HUES64 (cell line): ENCODE measurements around the gene ARHGAP42.

Source experiments
- H3K27ac ChIP-seq: 2 replicates; pipeline ENCODE4 v1.7.0; 2013; ENCODE audit warnings: low read depth, low read length, inconsistent platforms
- H3K27me3 ChIP-seq: 2 replicates; pipeline ENCODE4 v1.6.1; 2013; ENCODE audit warnings: mild to moderate bottlenecking, low read length; ENCODE audit not compliant: insufficient read depth
- H3K36me3 ChIP-seq: 2 replicates; pipeline ENCODE4 v1.6.1; 2013; ENCODE audit warnings: mild to moderate bottlenecking, low read length; ENCODE audit not compliant: insufficient read depth
- H3K4me1 ChIP-seq: 2 replicates; pipeline ENCODE4 v1.6.1; 2013; ENCODE audit warnings: mild to moderate bottlenecking, low read length, moderate library complexity; ENCODE audit not compliant: insufficient read depth
- H3K4me3 ChIP-seq: 2 replicates; pipeline ENCODE4 v1.5.1; 2013; ENCODE audit warnings: mild to moderate bottlenecking, low read length, moderate library complexity
- H3K9ac ChIP-seq: 2 replicates; pipeline ENCODE4 v1.6.1; 2013; ENCODE audit warnings: mild to moderate bottlenecking, low read depth, low read length
- H3K9me3 ChIP-seq: 2 replicates; pipeline ENCODE4 v1.6.1; 2013; ENCODE audit warnings: low read depth, low read length; ENCODE audit not compliant: insufficient read depth
- WGBS: fragments of 150-250, 120-280 bp; methylation state at CpG from one replicate; pipeline ENCODE4 v1.1.7; 2013; ENCODE audit warnings: missing lambda C conversion rate; 5-methylcytosine and 5-hydroxymethylcytosine counted together

The ARHGAP42 gene

GRCh38 chr11:100801225-100801999 is 114.3 kb downstream of the ARHGAP42 start:
- Histone ChIP-seq H3K36me3 (peaks cover 3% of the 10 kb centered on the region; the same call in 1 of the 2 replicates), H3K4me1 (peaks cover 4% of the 10 kb centered on the region; the same call in 1 of the 2 replicates), H3K27ac (no peak overlapping the region), H3K4me3 (no peak overlapping the region), H3K9me3 (no peaks in the 10 kb centered on the region), H3K9ac (no peak overlapping the region), H3K27me3 (no peaks in the 10 kb centered on the region)
- WGBS: 92% methylated on average over 3 of the region's 3 CpGs

GRCh38 chr11:100805506-100806199 is 118.6 kb downstream of the ARHGAP42 start:
- no peak overlapping the region for H3K27ac ChIP-seq
- H3K9ac ChIP-seq: no peak overlapping the region
- H3K9me3 ChIP-seq: no peaks in the 10 kb centered on the region
- no peak overlapping the region for H3K4me3 ChIP-seq
- peaks cover 23% of the 10 kb centered on the region for H3K4me1 ChIP-seq
- 96% methylated on average over 1 of the region's 1 CpG for WGBS
- no peaks in the 10 kb centered on the region for H3K36me3 ChIP-seq
- H3K27me3 ChIP-seq: no peaks in the 10 kb centered on the region

DNA sequence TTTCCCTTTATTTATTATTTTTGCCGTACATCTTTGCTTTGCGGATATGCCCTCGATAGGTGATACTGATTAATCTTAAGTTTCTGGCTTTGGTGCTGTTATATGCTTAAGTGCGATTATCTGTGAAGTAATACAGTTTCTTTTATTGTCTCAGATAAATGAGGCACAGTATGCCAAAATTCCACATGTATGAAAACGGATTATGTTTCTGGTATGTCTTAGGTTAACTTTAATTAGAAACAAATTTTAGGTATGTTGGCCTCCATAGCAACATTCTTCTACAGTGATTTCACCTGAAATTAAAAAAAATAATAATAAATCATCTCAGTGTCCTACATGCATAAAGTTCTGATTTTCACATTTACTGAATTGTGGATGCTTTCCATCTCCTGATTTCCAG is 119.2 kb downstream of the ARHGAP42 start:
- H3K27ac ChIP-seq: no peak overlapping the region
- H3K36me3 ChIP-seq: no peaks in the 10 kb centered on the region
- 99% methylated on average over 5 of the region's 5 CpGs for WGBS
- no peaks in the 10 kb centered on the region for H3K27me3 ChIP-seq
- no peak overlapping the region for H3K4me3 ChIP-seq
- H3K4me1 ChIP-seq: peaks cover 24% of the 10 kb centered on the region
- no peak overlapping the region for H3K9ac ChIP-seq
- H3K9me3 ChIP-seq: no peaks in the 10 kb centered on the region

DNA sequence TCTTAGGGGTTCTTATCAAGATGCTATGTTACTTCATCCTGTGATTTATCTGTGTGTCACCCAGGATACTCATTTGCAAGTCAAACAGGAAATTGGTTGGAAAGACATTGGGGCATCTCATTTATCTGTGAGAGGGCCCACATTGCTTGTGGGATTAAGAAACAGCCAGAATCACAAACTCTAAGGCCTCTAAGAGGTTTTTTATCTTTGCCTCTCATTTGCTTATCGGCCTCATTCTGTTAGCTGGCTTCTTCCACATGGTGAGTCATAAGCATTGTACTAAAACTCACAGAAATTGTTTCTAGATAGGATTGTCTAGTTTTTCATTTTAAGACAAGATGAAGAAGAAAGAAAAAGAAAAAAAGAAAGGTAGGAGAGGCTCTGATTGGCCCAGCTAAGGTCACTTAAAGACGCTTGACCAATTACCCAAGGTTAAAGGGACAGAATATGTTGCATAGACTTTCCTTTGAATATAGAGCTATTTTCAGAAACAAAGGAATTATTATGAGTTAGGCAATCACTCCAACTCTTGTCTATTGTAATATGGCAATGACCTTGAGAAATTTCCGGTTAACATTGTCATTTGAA is 121.9 kb downstream of the ARHGAP42 start:
- WGBS: 98% methylated on average over 2 of the region's 3 CpGs
- no peaks in the 10 kb centered on the region for H3K27me3 ChIP-seq
- H3K9ac ChIP-seq: no peak overlapping the region
- H3K27ac ChIP-seq: peak overlapping the region; percentile 15; the same call in 1 of the 2 replicates
- peaks cover 26% of the 10 kb centered on the region for H3K4me1 ChIP-seq
- H3K9me3 ChIP-seq: no peaks in the 10 kb centered on the region
- H3K4me3 ChIP-seq: no peak overlapping the region
- no peaks in the 10 kb centered on the region for H3K36me3 ChIP-seq

GRCh38 chr11:100810146-100810545 is 123.1 kb downstream of the ARHGAP42 start:
- H3K27ac ChIP-seq: no peak overlapping the region
- peaks cover 26% of the 10 kb centered on the region for H3K4me1 ChIP-seq
- H3K9me3 ChIP-seq: no peaks in the 10 kb centered on the region
- 100% methylated on average over 2 of the region's 2 CpGs for WGBS
- no peaks in the 10 kb centered on the region for H3K36me3 ChIP-seq
- H3K27me3 ChIP-seq: no peaks in the 10 kb centered on the region
- H3K4me3 ChIP-seq: no peak overlapping the region
- H3K9ac ChIP-seq: no peak overlapping the region

DNA sequence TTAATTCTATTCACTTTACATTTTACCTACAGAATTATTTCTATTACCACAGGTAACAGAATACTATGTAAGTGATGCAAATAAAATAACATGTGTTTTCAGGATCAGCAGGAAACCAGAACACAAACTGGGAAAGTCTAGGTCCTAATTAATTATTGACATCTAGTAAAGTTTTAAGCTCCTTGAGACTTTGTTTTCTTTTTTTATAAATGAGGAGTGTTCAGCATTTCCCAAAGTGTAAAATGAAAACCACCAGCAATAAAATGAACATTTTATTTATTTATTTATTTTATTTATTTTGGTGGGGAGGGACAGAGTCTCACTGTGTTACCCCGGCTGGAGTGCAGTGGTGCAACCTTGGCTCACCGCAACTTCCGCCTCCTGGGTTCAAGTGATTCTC is 123.6 kb downstream of the ARHGAP42 start:
- 94% methylated on average over 3 of the region's 3 CpGs for WGBS
- Histone ChIP-seq H3K4me1 (peaks cover 26% of the 10 kb centered on the region), H3K9me3 (no peaks in the 10 kb centered on the region), H3K9ac (no peak overlapping the region), H3K27me3 (no peaks in the 10 kb centered on the region), H3K4me3 (no peak overlapping the region), H3K36me3 (no peaks in the 10 kb centered on the region), H3K27ac (no peak overlapping the region)

GRCh38 chr11:100812517-100812916 is 125.4 kb downstream of the ARHGAP42 start:
- Histone ChIP-seq H3K4me3 (no peak overlapping the region), H3K27me3 (no peaks in the 10 kb centered on the region), H3K9ac (no peak overlapping the region), H3K9me3 (no peaks in the 10 kb centered on the region), H3K27ac (no peak overlapping the region), H3K4me1 (peaks cover 26% of the 10 kb centered on the region), H3K36me3 (no peaks in the 10 kb centered on the region)
- 88% methylated on average over 2 of the region's 2 CpGs for WGBS

GRCh38 chr11:100815787-100816330 is 128.8 kb downstream of the ARHGAP42 start:
- Histone ChIP-seq H3K9ac (no peak overlapping the region), H3K27ac (no peak overlapping the region), H3K4me1 (peaks cover 18% of the 10 kb centered on the region), H3K9me3 (no peaks in the 10 kb centered on the region), H3K36me3 (no peaks in the 10 kb centered on the region), H3K4me3 (no peak overlapping the region), H3K27me3 (no peaks in the 10 kb centered on the region)
- WGBS: no CpG with 5 or more reads among the region's 1 CpG

- no peaks in the 10 kb centered on the region for H3K9me3 ChIP-seq
- H3K9ac ChIP-seq: no peak overlapping the region
- H3K4me1 ChIP-seq: peaks cover 28% of the 10 kb centered on the region
- H3K27ac ChIP-seq: no peak overlapping the region
- H3K4me3 ChIP-seq: no peak overlapping the region
- H3K36me3 ChIP-seq: no peaks in the 10 kb centered on the region
- H3K27me3 ChIP-seq: no peaks in the 10 kb centered on the region
- WGBS: 96% methylated on average over 2 of the region's 2 CpGs
These were observed 129.7 kb downstream of the ARHGAP42 start for GRCh38 chr11:100816823-100817222.

DNA sequence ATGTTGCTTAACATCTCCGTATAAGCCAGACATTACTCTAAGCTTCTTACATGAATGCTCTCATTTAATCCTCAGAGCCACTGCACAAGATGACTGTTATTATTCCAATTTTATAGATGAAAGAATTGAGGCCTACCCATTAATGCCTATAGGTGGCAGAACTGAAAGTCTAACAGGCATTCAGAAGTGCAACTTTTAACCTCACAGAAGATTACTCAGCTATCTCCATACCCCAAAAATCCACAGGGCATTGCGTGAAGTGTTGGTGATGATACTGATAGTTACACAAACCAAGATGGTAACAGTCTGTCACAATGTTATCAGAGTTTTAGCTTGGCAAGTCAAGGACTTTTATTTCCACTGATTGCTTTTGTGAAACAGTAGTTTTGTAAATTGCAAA is 130.5 kb downstream of the ARHGAP42 start:
- WGBS: 50% methylated on average over 2 of the region's 2 CpGs
- no peak overlapping the region for H3K27ac ChIP-seq
- peaks cover 35% of the 10 kb centered on the region for H3K4me1 ChIP-seq
- no peaks in the 10 kb centered on the region for H3K9me3 ChIP-seq
- H3K4me3 ChIP-seq: no peak overlapping the region
- no peak overlapping the region for H3K9ac ChIP-seq
- H3K27me3 ChIP-seq: no peaks in the 10 kb centered on the region
- no peaks in the 10 kb centered on the region for H3K36me3 ChIP-seq

- no peaks in the 10 kb centered on the region for H3K36me3 ChIP-seq
- peak overlapping the region; percentile 36 for H3K27ac ChIP-seq
- peaks cover 53% of the 10 kb centered on the region for H3K4me1 ChIP-seq
- no peaks in the 10 kb centered on the region for H3K9me3 ChIP-seq
- 83% methylated on average over 3 of the region's 4 CpGs for WGBS
- H3K4me3 ChIP-seq: no peak overlapping the region
- H3K27me3 ChIP-seq: no peaks in the 10 kb centered on the region
- peak overlapping the region; percentile 22; the same call in 1 of the 2 replicates for H3K9ac ChIP-seq
These were observed 133.5 kb downstream of the ARHGAP42 start for GRCh38 chr11:100820621-100821020.
